Hepatic stellate cell (primary cell): ENCODE results near the gene NDST4.

Source experiments
- DNase-seq: peaks from one replicate; pipeline ENCODE4 v3.0.0; 2011; ENCODE audit warnings: low spot score

Gene NDST4

GRCh38 chr4:114905017-114905416 is 208.4 kb downstream of the NDST4 start:
- DNase-seq: no peak

- no peak for DNase-seq
Measured at GRCh38 chr4:114900934-114901333, 212.5 kb downstream of the NDST4 start.

- no peak for DNase-seq
Measured at GRCh38 chr4:114890773-114891172, 222.6 kb downstream of the NDST4 start.

GRCh38 chr4:114886761-114887160 is 226.7 kb downstream of the NDST4 start:
- no peak for DNase-seq

- no peak for DNase-seq
Measured at GRCh38 chr4:114883641-114884040, 229.8 kb downstream of the NDST4 start.

GRCh38 chr4:114879916-114880669 is 233.3 kb downstream of the NDST4 start:
- no peak for DNase-seq

GRCh38 chr4:114875630-114876029 is 237.8 kb downstream of the NDST4 start:
- DNase-seq: no peak

GRCh38 chr4:114874321-114874720 is 239.1 kb downstream of the NDST4 start:
- no peak for DNase-seq

GRCh38 chr4:114870987-114871386 is 242.4 kb downstream of the NDST4 start:
- DNase-seq: no peak

GRCh38 chr4:114866901-114867670 is 246.3 kb downstream of the NDST4 start:
- DNase-seq: no peak

GRCh38 chr4:114864060-114864459 is 249.4 kb downstream of the NDST4 start:
- DNase-seq: no peak

- DNase-seq: no peak
Measured at GRCh38 chr4:114860786-114861185, 252.6 kb downstream of the NDST4 start.

- no peak for DNase-seq
Measured at GRCh38 chr4:114857831-114858230, 255.6 kb downstream of the NDST4 start.

GRCh38 chr4:114839986-114840385 is 273.4 kb downstream of the NDST4 start:
- DNase-seq: no peak

- DNase-seq: no peak
Measured at GRCh38 chr4:114830628-114831027, 282.8 kb downstream of the NDST4 start.

GRCh38 chr4:114827651-114828050 is 285.8 kb downstream of the NDST4 start:
- DNase-seq: no peak

GRCh38 chr4:114815760-114816159 is 297.7 kb downstream of the NDST4 start:
- no peak for DNase-seq

GRCh38 chr4:114813961-114814360 is 299.5 kb downstream of the NDST4 start:
- no peak for DNase-seq

- DNase-seq: no peak
Measured at GRCh38 chr4:114811564-114812301, 301.7 kb downstream of the NDST4 start.

GRCh38 chr4:114807759-114808404 is 305.5 kb downstream of the NDST4 start:
- peak; percentile 10 for DNase-seq

- no peak for DNase-seq
Measured at GRCh38 chr4:114807357-114807756, 306.1 kb downstream of the NDST4 start.

GRCh38 chr4:114791976-114792375 is 321.4 kb downstream of the NDST4 start:
- no peak for DNase-seq
